Neural cell (in vitro differentiated cells): ENCODE results near the gene MEGF11. TPM values are rescaled to one million over a fixed set of nuclear protein-coding genes. Genes with fewer than 3 reads are reported as not detected.

Experiments
- H2AFZ ChIP-seq: fragments of 200-600, 300-800 bp; sonication (generic), shearing (Covaris generic); 2 replicates; pipeline ENCODE4 v1.6.0; 2014; ENCODE audit warnings: low read depth, mild to moderate bottlenecking, antibody characterized with exemption, low read length, moderate library complexity
- H3F3A ChIP-seq: fragments of 200-600 bp; shearing (Covaris generic); 2 replicates; pipeline ENCODE4 v1.6.1; 2016; ENCODE audit warnings: mild to moderate bottlenecking, moderate library complexity, mixed read lengths, antibody characterized with exemption, low read length; ENCODE audit not compliant: insufficient read depth, poor library complexity, severe bottlenecking
- H3K27ac ChIP-seq: fragments of 200-600, 300-800 bp; sonication (generic), shearing (Covaris generic); 2 replicates; pipeline ENCODE4 v1.5.1; 2014; ENCODE audit warnings: mild to moderate bottlenecking, low read length, moderate library complexity
- H3K27me3 ChIP-seq: fragments of 300-800, 200-600 bp; sonication (generic), shearing (Covaris generic); 2 replicates; pipeline ENCODE4 v1.6.0; 2014; ENCODE audit warnings: mild to moderate bottlenecking, low read depth, low read length, moderate library complexity; ENCODE audit not compliant: insufficient read depth
- H3K36me3 ChIP-seq: fragments of 300-800, 200-600 bp; sonication (generic), shearing (Covaris generic); 2 replicates; pipeline ENCODE4 v1.5.1; 2014; ENCODE audit warnings: mild to moderate bottlenecking, antibody characterized with exemption, low read length, moderate library complexity; ENCODE audit not compliant: insufficient read depth
- H3K4me2 ChIP-seq: fragments of 300-800, 200-600 bp; sonication (generic), shearing (Covaris generic); 2 replicates; pipeline ENCODE4 v1.6.0; 2014; ENCODE audit warnings: mild to moderate bottlenecking, low read length
- H3K4me3 ChIP-seq: fragments of 300-800, 200-600 bp; sonication (generic), shearing (Covaris generic); 2 replicates; pipeline ENCODE4 v1.5.1; 2014; ENCODE audit warnings: mild to moderate bottlenecking, low read length, moderate library complexity
- H3K79me2 ChIP-seq: fragments of 200-600 bp; shearing (Covaris generic); replicated peaks from 2 replicates; pipeline ENCODE4 v1.6.0; 2014; ENCODE audit warnings: mild to moderate bottlenecking, low read length, moderate library complexity; ENCODE audit not compliant: insufficient read depth
- H3K9ac ChIP-seq: fragments of 300-800, 200-600 bp; sonication (generic), shearing (Covaris generic); 2 replicates; pipeline ENCODE4 v1.6.1; 2016; ENCODE audit warnings: mild to moderate bottlenecking, low read length, mixed read lengths
- H3K9me2 ChIP-seq: fragments of 200-600 bp; shearing (Covaris generic); 2 replicates; pipeline ENCODE4 v1.6.1; 2016; ENCODE audit warnings: mild to moderate bottlenecking, low read length, mixed read lengths; ENCODE audit not compliant: insufficient read depth
- H3K9me3 ChIP-seq: fragments of 200-600, 300-800 bp; sonication (generic), shearing (Covaris generic); 2 replicates; pipeline ENCODE4 v1.6.1; 2016; ENCODE audit warnings: mild to moderate bottlenecking, mixed run types, low read length, moderate library complexity, mixed read lengths
- H4K20me1 ChIP-seq: fragments of 200-600 bp; shearing (Covaris generic); 2 replicates; pipeline ENCODE4 v1.6.1; 2016; ENCODE audit warnings: mild to moderate bottlenecking, mixed run types; ENCODE audit not compliant: insufficient read depth
- CTCF ChIP-seq: fragments of 450-650 bp; IDR thresholded peaks from 2 replicates; pipeline ENCODE4 v1.5.1; 2014; ENCODE audit warnings: antibody characterized with exemption, mild to moderate bottlenecking, moderate library complexity; ENCODE audit not compliant: poor library complexity, severe bottlenecking
- EP300 ChIP-seq: fragments of 450-650 bp; conservative IDR thresholded peaks from 2 replicates; pipeline ENCODE4 v1.6.1; 2014; ENCODE audit warnings: antibody characterized with exemption, mild to moderate bottlenecking, moderate library complexity; ENCODE audit not compliant: poor library complexity, severe bottlenecking
- EZH2 ChIP-seq: fragments of 200-600, 300-800 bp; shearing (Covaris generic), sonication (generic); IDR thresholded peaks from 2 replicates; pipeline ENCODE4 v1.6.1; 2014; ENCODE audit warnings: antibody characterized with exemption, low read length, borderline replicate concordance, mild to moderate bottlenecking; ENCODE audit not compliant: insufficient read depth, poor library complexity, severe bottlenecking
- MXI1 ChIP-seq: fragments of 450-650 bp; conservative IDR thresholded peaks from 2 replicates; pipeline ENCODE4 v1.6.1; 2014; ENCODE audit warnings: antibody characterized with exemption, mild to moderate bottlenecking; ENCODE audit not compliant: poor library complexity, severe bottlenecking
- POLR2AphosphoS5 ChIP-seq: IDR thresholded peaks from 2 replicates; pipeline ENCODE4 v1.6.1; 2012
- RAD21 ChIP-seq: fragments of 450-650 bp; conservative IDR thresholded peaks from 2 replicates; pipeline ENCODE4 v1.6.1; 2014; ENCODE audit warnings: antibody characterized with exemption, mild to moderate bottlenecking, moderate library complexity
- REST ChIP-seq: IDR thresholded peaks from 2 replicates; pipeline ENCODE4 v1.6.1; 2012; ENCODE audit warnings: borderline replicate concordance
- SMC3 ChIP-seq: fragments of 450-650 bp; conservative IDR thresholded peaks from 2 replicates; pipeline ENCODE4 v1.6.1; 2014; ENCODE audit warnings: antibody characterized with exemption, mild to moderate bottlenecking, moderate library complexity; ENCODE audit not compliant: poor library complexity
- TAF1 ChIP-seq: IDR thresholded peaks from 2 replicates; pipeline ENCODE4 v1.6.1; 2012; ENCODE audit warnings: low read depth
- polyA plus RNA-seq: library from polyadenylated mRNA; depleted of rRNA; stranded (reverse); fragments of >200 nt; gene quantifications from 2 replicates; pipeline ENCODE4 v1.2.3, GENCODE V29; 2014

Gene MEGF11
- polyA plus RNA-seq, 1 donor from 2014 or later = 0.64 TPM

DNA sequence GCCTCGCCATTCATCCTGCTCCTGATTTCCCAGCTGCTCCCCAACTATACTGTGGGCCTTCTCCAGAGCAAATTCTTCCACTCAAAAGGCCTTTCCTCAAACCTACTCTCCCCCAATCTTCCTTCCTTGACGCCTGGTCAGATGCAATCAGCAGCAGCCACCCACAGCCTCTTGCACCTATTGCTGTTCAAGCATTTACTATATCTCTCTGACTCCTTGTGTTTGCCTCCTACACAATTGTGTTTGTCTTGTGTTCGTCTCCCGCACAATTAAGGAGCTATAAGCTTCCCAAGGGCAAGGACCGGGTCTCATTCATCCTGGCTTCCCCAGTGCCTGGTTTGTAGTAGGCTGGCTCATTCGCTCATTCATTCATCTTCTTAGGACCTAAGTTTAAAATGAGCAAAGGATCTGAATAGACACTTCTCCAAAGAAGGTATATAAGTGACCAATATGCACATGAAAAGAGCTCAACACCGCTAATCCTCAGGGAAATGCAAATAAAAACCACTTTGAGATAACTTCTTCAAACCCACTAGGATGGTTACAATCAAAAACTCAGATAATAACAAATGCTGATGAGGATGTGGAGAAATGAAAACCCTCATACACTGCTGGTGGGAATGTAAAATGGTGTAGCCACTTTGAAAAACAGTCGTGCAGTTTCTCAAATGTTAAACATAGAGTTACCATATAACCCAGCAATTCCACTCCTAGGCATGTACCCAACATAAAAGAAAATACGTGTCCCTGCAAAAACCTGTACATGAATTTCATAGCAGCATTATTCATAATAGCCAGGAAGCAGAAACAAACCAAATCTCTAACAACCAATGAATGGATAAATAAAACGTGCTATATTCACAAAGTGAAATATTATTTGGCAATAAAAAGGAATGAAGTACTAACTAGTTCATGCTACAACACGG, 31.0 kb downstream of the MEGF11 start:
- no peak overlapping the region for H2AFZ ChIP-seq
- no peaks in the 10 kb centered on the region for H3K79me2 ChIP-seq
- H3K36me3 ChIP-seq = no peaks in the 10 kb centered on the region
- no peak overlapping the region for H3K4me2 ChIP-seq
- H3F3A ChIP-seq = no peaks in the 10 kb centered on the region
- H3K27me3 ChIP-seq = no peaks in the 10 kb centered on the region
- H3K27ac ChIP-seq = no peak overlapping the region
- H3K9me2 ChIP-seq = no peaks in the 10 kb centered on the region
- no peak for TF ChIP-seq REST
- TF ChIP-seq EZH2 = no peak
- TF ChIP-seq TAF1 = no peak
- no peak for TF ChIP-seq POLR2AphosphoS5
- no peak for TF ChIP-seq RAD21
- no peak for TF ChIP-seq EP300
- TF ChIP-seq SMC3 = no peak
- no peak for TF ChIP-seq CTCF
- TF ChIP-seq MXI1 = no peak
- H3K4me3 ChIP-seq = no peak overlapping the region
- H4K20me1 ChIP-seq = no peaks in the 10 kb centered on the region
- H3K9ac ChIP-seq = no peak overlapping the region
- H3K9me3 ChIP-seq = no peaks in the 10 kb centered on the region

DNA sequence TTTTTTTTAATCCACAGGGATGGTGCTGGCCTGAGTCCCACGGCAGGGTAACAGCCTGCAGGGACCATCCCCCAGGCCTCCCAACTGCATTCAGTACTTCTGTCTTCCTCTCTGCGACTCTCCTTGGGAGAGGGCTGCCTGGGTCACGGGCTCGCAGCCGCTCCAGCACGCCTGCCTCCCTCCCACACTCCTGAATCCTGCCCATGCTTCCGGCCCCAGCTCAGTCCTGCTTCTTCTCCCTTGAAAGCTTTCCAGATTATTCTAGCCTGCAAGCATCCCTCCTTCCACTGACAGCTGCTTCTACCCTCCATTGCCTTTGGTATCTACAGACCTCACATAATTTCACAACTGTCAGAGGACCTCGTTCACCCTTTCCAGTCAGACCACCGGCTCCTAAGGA, 32.4 kb downstream of the MEGF11 start:
- no peaks in the 10 kb centered on the region for H3F3A ChIP-seq
- no peaks in the 10 kb centered on the region for H3K9me2 ChIP-seq
- H3K4me3 ChIP-seq = no peak overlapping the region
- H3K9me3 ChIP-seq = no peaks in the 10 kb centered on the region
- H3K79me2 ChIP-seq = no peaks in the 10 kb centered on the region
- no peak overlapping the region for H3K4me2 ChIP-seq
- no peaks in the 10 kb centered on the region for H3K27me3 ChIP-seq
- no peak for TF ChIP-seq POLR2AphosphoS5
- TF ChIP-seq TAF1 = no peak
- TF ChIP-seq CTCF = no peak
- H3K36me3 ChIP-seq = no peaks in the 10 kb centered on the region
- H2AFZ ChIP-seq = no peak overlapping the region
- H4K20me1 ChIP-seq = no peaks in the 10 kb centered on the region
- no peak overlapping the region for H3K27ac ChIP-seq
- no peak overlapping the region for H3K9ac ChIP-seq
